Trophoblast cell (in vitro differentiated cells and primary cell): ENCODE results near the gene PTPRU.
A peak's percentile ranks its signal among the peaks of the same experiment; 100 is the strongest.

Source experiments
- DNase-seq, 2 donors: peaks; one replicate each; pipeline ENCODE4 v3.0.0-alpha.2; 2016
- H2AFZ ChIP-seq: 2 replicates; pipeline ENCODE4 v1.6.1; 2013; ENCODE audit warnings: low read length, moderate library complexity, mild to moderate bottlenecking; ENCODE audit not compliant: insufficient read depth, poor library complexity
- H2AK5ac ChIP-seq: 2 replicates; pipeline ENCODE4 v1.6.1; 2013; ENCODE audit warnings: mild to moderate bottlenecking, low read length
- H2BK120ac ChIP-seq: 2 replicates; pipeline ENCODE4 v1.6.1; 2013; ENCODE audit warnings: low read length, mild to moderate bottlenecking, moderate library complexity; ENCODE audit not compliant: insufficient read depth, poor library complexity
- H2BK12ac ChIP-seq: 2 replicates; pipeline ENCODE4 v1.6.1; 2013; ENCODE audit warnings: mild to moderate bottlenecking, low read length, moderate library complexity
- H2BK5ac ChIP-seq: 2 replicates; pipeline ENCODE4 v1.6.1; 2013; ENCODE audit warnings: low read length, low read depth, moderate library complexity, mild to moderate bottlenecking; ENCODE audit not compliant: poor library complexity
- H3K14ac ChIP-seq: 2 replicates; pipeline ENCODE4 v1.6.1; 2013; ENCODE audit warnings: mild to moderate bottlenecking, low read length
- H3K18ac ChIP-seq: 2 replicates; pipeline ENCODE4 v1.6.1; 2013; ENCODE audit warnings: mild to moderate bottlenecking, low read length
- H3K23ac ChIP-seq: 2 replicates; pipeline ENCODE4 v1.6.1; 2013; ENCODE audit warnings: low read length
- H3K27ac ChIP-seq: 2 replicates; pipeline ENCODE4 v1.5.1; 2013; ENCODE audit warnings: low read depth, mild to moderate bottlenecking, inconsistent platforms, low read length, moderate library complexity
- H3K27me3 ChIP-seq: 2 replicates; pipeline ENCODE4 v1.6.1; 2013; ENCODE audit warnings: inconsistent platforms, mild to moderate bottlenecking, low read length, moderate library complexity; ENCODE audit not compliant: insufficient read depth
- H3K36me3 ChIP-seq, 2 experiments: 1 replicate in 1 of 2; 2 replicates in 1 of 2; pipeline ENCODE4 v1.6.1; 2013; ENCODE audit warnings: low read length in 2 of 2, mild to moderate bottlenecking in 2 of 2, moderate library complexity in 1 of 2; ENCODE audit not compliant: insufficient read depth in 2 of 2, control insufficient read depth in 1 of 2
- H3K4ac ChIP-seq: 2 replicates; pipeline ENCODE4 v1.6.1; 2013; ENCODE audit warnings: low read depth, mild to moderate bottlenecking, low read length, moderate library complexity
- H3K4me1 ChIP-seq, 2 experiments: 1 replicate in 1 of 2; 2 replicates in 1 of 2; pipeline ENCODE4 v1.6.1; 2013; ENCODE audit warnings: low read length in 2 of 2, mild to moderate bottlenecking in 2 of 2, moderate library complexity in 1 of 2; ENCODE audit not compliant: insufficient read depth in 2 of 2, control insufficient read depth in 1 of 2
- H3K4me2 ChIP-seq: 2 replicates; pipeline ENCODE4 v1.6.1; 2013; ENCODE audit warnings: inconsistent platforms, mild to moderate bottlenecking, low read length, moderate library complexity
- H3K4me3 ChIP-seq: 2 replicates; pipeline ENCODE4 v1.5.1; 2013; ENCODE audit warnings: mild to moderate bottlenecking, low read depth, low read length, inconsistent platforms
- H3K79me1 ChIP-seq: one replicate; pipeline ENCODE4 v1.6.1; 2013; ENCODE audit warnings: low read length
- H3K79me2 ChIP-seq: 2 replicates; pipeline ENCODE4 v1.6.1; 2013; ENCODE audit warnings: low read length, mild to moderate bottlenecking; ENCODE audit not compliant: control insufficient read depth, insufficient read depth, poor library complexity
- H3K9ac ChIP-seq: 2 replicates; pipeline ENCODE4 v1.6.1; 2013; ENCODE audit warnings: mild to moderate bottlenecking, low read length
- H3K9me3 ChIP-seq: 2 replicates; pipeline ENCODE4 v1.6.1; 2013; ENCODE audit warnings: low read depth, mild to moderate bottlenecking, control low read depth, inconsistent platforms, low read length; ENCODE audit not compliant: insufficient read depth
- H4K12ac ChIP-seq: 2 replicates; pipeline ENCODE4 v1.6.1; 2013; ENCODE audit warnings: low read depth, mild to moderate bottlenecking, low read length, moderate library complexity
- H4K8ac ChIP-seq: 2 replicates; pipeline ENCODE4 v1.6.1; 2013; ENCODE audit warnings: low read depth, mild to moderate bottlenecking, low read length, moderate library complexity
- H4K91ac ChIP-seq: one replicate; pipeline ENCODE4 v1.6.1; 2013; ENCODE audit warnings: low read depth, mild to moderate bottlenecking, low read length, moderate library complexity
- WGBS: extraction: QIAGEN DNeasy Blood & Tissue Kit; methylation state at CpG from one replicate; pipeline ENCODE4 v1.1.7; 2013; ENCODE audit warnings: missing lambda C conversion rate; ENCODE audit not compliant: insufficient read length, insufficient coverage; ENCODE audit errors: extremely low coverage; 5-methylcytosine and 5-hydroxymethylcytosine counted together

PTPRU gene

GRCh38 chr1:29338908-29339575, 102.7 kb downstream of the PTPRU start:
- H4K12ac ChIP-seq, result no peak overlapping the region
- H3K18ac ChIP-seq, result no peak overlapping the region
- H3K9ac ChIP-seq, result no peak overlapping the region
- no peak overlapping the region for H2BK5ac ChIP-seq
- H3K9me3 ChIP-seq, result no peaks in the 10 kb centered on the region
- DNase-seq, result no peak
- H3K36me3 ChIP-seq, result no peaks in the 10 kb centered on the region
- no peak overlapping the region for H2AFZ ChIP-seq
- no peak overlapping the region for H2BK120ac ChIP-seq
- no peak overlapping the region for H3K27ac ChIP-seq
- no peak overlapping the region for H2AK5ac ChIP-seq
- H3K79me2 ChIP-seq, result no peaks in the 10 kb centered on the region
- H4K91ac ChIP-seq, result no peak overlapping the region
- no peaks in the 10 kb centered on the region for H3K4me1 ChIP-seq
- H3K79me1 ChIP-seq, result no peaks in the 10 kb centered on the region
- no peaks in the 10 kb centered on the region for H3K27me3 ChIP-seq
- no peak overlapping the region for H3K4me3 ChIP-seq
- no CpG with 5 or more reads among the region's 3 CpGs for WGBS
- no peak overlapping the region for H3K14ac ChIP-seq
- H3K4ac ChIP-seq, result no peak overlapping the region
- H4K8ac ChIP-seq, result no peak overlapping the region
- peak overlapping the region; percentile 38 for H3K23ac ChIP-seq
- H3K4me2 ChIP-seq, result no peak overlapping the region
- H2BK12ac ChIP-seq, result no peak overlapping the region

GRCh38 chr1:29341936-29342335, 105.6 kb downstream of the PTPRU start:
- no peak overlapping the region for H2BK5ac ChIP-seq
- no peaks in the 10 kb centered on the region for H3K36me3 ChIP-seq
- no peak overlapping the region for H3K23ac ChIP-seq
- no peak overlapping the region for H3K4ac ChIP-seq
- H3K14ac ChIP-seq, result no peak overlapping the region
- DNase-seq, result no peak
- no peak overlapping the region for H3K4me2 ChIP-seq
- no peak overlapping the region for H4K12ac ChIP-seq
- no peak overlapping the region for H3K18ac ChIP-seq
- H4K8ac ChIP-seq, result no peak overlapping the region
- H3K79me1 ChIP-seq, result no peaks in the 10 kb centered on the region
- no CpG with 5 or more reads among the region's 4 CpGs for WGBS
- no peaks in the 10 kb centered on the region for H3K79me2 ChIP-seq
- H3K9ac ChIP-seq, result no peak overlapping the region
- no peak overlapping the region for H2BK12ac ChIP-seq
- no peak overlapping the region for H4K91ac ChIP-seq
- H2AFZ ChIP-seq, result no peak overlapping the region
- H3K27me3 ChIP-seq, result no peaks in the 10 kb centered on the region
- peaks cover 2% of the 10 kb centered on the region for H3K9me3 ChIP-seq
- no peaks in the 10 kb centered on the region for H3K4me1 ChIP-seq
- H2BK120ac ChIP-seq, result no peak overlapping the region
- no peak overlapping the region for H3K4me3 ChIP-seq
- no peak overlapping the region for H3K27ac ChIP-seq
- H2AK5ac ChIP-seq, result no peak overlapping the region

GRCh38 chr1:29342351-29342750, 106.0 kb downstream of the PTPRU start:
- H4K12ac ChIP-seq, result no peak overlapping the region
- no peak overlapping the region for H3K18ac ChIP-seq
- H3K36me3 ChIP-seq, result no peaks in the 10 kb centered on the region
- no peaks in the 10 kb centered on the region for H3K79me1 ChIP-seq
- H3K4me3 ChIP-seq, result no peak overlapping the region
- H4K8ac ChIP-seq, result no peak overlapping the region
- H4K91ac ChIP-seq, result no peak overlapping the region
- H3K4me2 ChIP-seq, result no peak overlapping the region
- H2BK12ac ChIP-seq, result no peak overlapping the region
- H3K9ac ChIP-seq, result no peak overlapping the region
- WGBS, result no CpG with 5 or more reads among the region's 7 CpGs
- no peak overlapping the region for H3K4ac ChIP-seq
- H3K79me2 ChIP-seq, result no peaks in the 10 kb centered on the region
- H2AFZ ChIP-seq, result no peak overlapping the region
- H3K9me3 ChIP-seq, result peaks cover 2% of the 10 kb centered on the region
- no peak for DNase-seq
- H3K4me1 ChIP-seq, result no peaks in the 10 kb centered on the region
- H3K27ac ChIP-seq, result no peak overlapping the region
- H2BK120ac ChIP-seq, result no peak overlapping the region
- H3K14ac ChIP-seq, result no peak overlapping the region
- no peak overlapping the region for H3K23ac ChIP-seq
- H2BK5ac ChIP-seq, result no peak overlapping the region
- H3K27me3 ChIP-seq, result no peaks in the 10 kb centered on the region
- H2AK5ac ChIP-seq, result no peak overlapping the region

GRCh38 chr1:29342983-29343382, 106.7 kb downstream of the PTPRU start:
- H3K4me2 ChIP-seq, result no peak overlapping the region
- no peak overlapping the region for H3K27ac ChIP-seq
- H2BK5ac ChIP-seq, result no peak overlapping the region
- no peak overlapping the region for H2AK5ac ChIP-seq
- no peaks in the 10 kb centered on the region for H3K79me1 ChIP-seq
- no peak overlapping the region for H3K4ac ChIP-seq
- H2BK120ac ChIP-seq, result no peak overlapping the region
- no peaks in the 10 kb centered on the region for H3K4me1 ChIP-seq
- no CpG with 5 or more reads among the region's 2 CpGs for WGBS
- H2BK12ac ChIP-seq, result no peak overlapping the region
- no peak overlapping the region for H3K9ac ChIP-seq
- no peaks in the 10 kb centered on the region for H3K36me3 ChIP-seq
- DNase-seq, result no peak
- no peak overlapping the region for H3K4me3 ChIP-seq
- H3K9me3 ChIP-seq, result peaks cover 2% of the 10 kb centered on the region
- no peak overlapping the region for H3K14ac ChIP-seq
- no peak overlapping the region for H3K23ac ChIP-seq
- no peak overlapping the region for H2AFZ ChIP-seq
- no peak overlapping the region for H4K12ac ChIP-seq
- H4K8ac ChIP-seq, result no peak overlapping the region
- H4K91ac ChIP-seq, result no peak overlapping the region
- no peaks in the 10 kb centered on the region for H3K79me2 ChIP-seq
- no peak overlapping the region for H3K18ac ChIP-seq
- no peaks in the 10 kb centered on the region for H3K27me3 ChIP-seq
